Measurements from ENCODE around the gene TLE6. TPM values are rescaled to one million over a fixed set of nuclear protein-coding genes. Genes with fewer than 3 reads are reported as not detected.

The TLE6 gene
- total and polyA plus RNA-seq, 2 donors (not counting 3 experiments of a cell fraction or from before 2014, with no cell fraction given) = 1.6 to 1.9 TPM

DNA sequence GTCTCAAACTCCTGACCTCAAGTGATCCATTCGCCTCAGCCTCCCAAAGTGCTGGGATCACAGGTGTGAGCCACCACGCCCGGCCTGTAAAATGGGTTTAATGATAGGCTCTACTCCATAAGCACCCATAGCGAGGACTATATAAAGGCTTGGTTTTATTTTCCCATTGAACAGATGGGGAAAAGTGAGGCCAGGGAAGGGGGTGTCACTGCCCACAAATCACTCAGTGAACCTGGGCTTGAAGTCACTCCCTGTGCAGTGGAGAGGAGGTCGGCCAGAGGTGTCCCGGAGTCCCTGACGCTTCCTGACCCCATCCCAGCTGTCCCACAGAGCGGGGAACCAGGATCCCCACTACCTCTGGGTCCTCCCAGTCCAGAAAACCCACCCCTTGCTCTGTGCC lies 36.8 kb downstream of the TLE6 start:
- CTCF ChIA-PET = interaction anchor here (1.2 to 2.9 kb wide), 2 partner anchors 9 to 51 kb away, joined by 4 to 10 read pairs; no protein-coding TSS in a partner anchor
- Histone ChIP-seq H4K20me1 (replicated peaks; ENCODE audit: control insufficient read depth, extremely low read depth, insufficient read depth, low read length) (no peaks in the 10 kb centered on the region), H3K27me3 (ENCODE audit: control insufficient read depth in 2 of 2, insufficient read depth in 2 of 2, low read length in 2 of 2) (no peaks in the 10 kb centered on the region), H2AFZ (ENCODE audit: low read depth, low read length) (no peak overlapping the region), H3K9me1 (replicated peaks; ENCODE audit: control insufficient read depth, extremely low read depth, insufficient read depth, low read length) (no peaks in the 10 kb centered on the region), H3K9me3 (replicated peaks; ENCODE audit: control insufficient read depth, insufficient read depth, low read length) (no peaks in the 10 kb centered on the region), H3K4me2 (ENCODE audit: insufficient read depth, low read length) (no peak overlapping the region), H3K4me1 (ENCODE audit: control insufficient read depth, extremely low read depth, insufficient read depth, low read length) (no peaks in the 10 kb centered on the region), H3K36me3 (ENCODE audit: control insufficient read depth in 2 of 2, extremely low read depth in 1 of 2, insufficient read depth in 2 of 2, low read length in 2 of 2) (peaks cover 0 to 32% of the 10 kb centered on the region in 2 experiments), H3K79me2 (ENCODE audit: control insufficient read depth, insufficient read depth, low read length) (no peaks in the 10 kb centered on the region), H3K27ac (ENCODE audit: insufficient read depth, low read depth, low read length) (no peak overlapping the region), H3K9ac (replicated peaks; ENCODE audit: extremely low read depth, insufficient read depth, low read length) (no peak overlapping the region), H3K4me3 (replicated peaks in 1 of 3; ENCODE audit: insufficient read depth in 1 of 3, low read depth in 1 of 3, low read length in 3 of 3) (no peak overlapping the region)
- POLR2A ChIA-PET = no interaction called here
- FAIRE-seq = no peak
- dilution Hi-C loops (cut with MboI; ENCODE audit: extremely low pct_ligation_motif_present, low sequenced_read_pairs) = no loop called here
- TF ChIP-seq POLR2A (IDR thresholded peaks at IDR 0.05; ENCODE audit: low read depth, low read length) (no peak), JUN (IDR thresholded peaks at IDR 0.05; ENCODE audit: borderline replicate concordance, insufficient read depth, insufficient read length, low read depth) (no peak), EZH2 (IDR thresholded peaks at IDR 0.05; ENCODE audit: borderline replicate concordance, low read depth, low read length, severe bottlenecking) (no peak), FOS (IDR thresholded peaks at IDR 0.05; ENCODE audit: borderline replicate concordance, insufficient read depth, low read length) (no peak), MYC (IDR thresholded peaks at IDR 0.05; ENCODE audit: low read depth, low read length) (no peak), POLR2AphosphoS5 (IDR thresholded peaks at IDR 0.05; ENCODE audit: insufficient read depth, low read depth, low read length) (no peak), GATA2 (IDR thresholded peaks at IDR 0.05; ENCODE audit: insufficient read depth, insufficient read length, low read depth, low read length) (no peak)
- TF ChIP-seq, protein P1, sequence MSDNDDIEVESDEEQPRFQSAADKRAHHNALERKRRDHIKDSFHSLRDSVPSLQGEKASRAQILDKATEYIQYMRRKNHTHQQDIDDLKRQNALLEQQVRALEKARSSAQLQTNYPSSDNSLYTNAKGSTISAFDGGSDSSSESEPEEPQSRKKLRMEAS (IDR thresholded peaks at IDR 0.05; ENCODE audit: insufficient read depth, insufficient read length) = no peak
- TF ChIP-seq, protein P2, sequence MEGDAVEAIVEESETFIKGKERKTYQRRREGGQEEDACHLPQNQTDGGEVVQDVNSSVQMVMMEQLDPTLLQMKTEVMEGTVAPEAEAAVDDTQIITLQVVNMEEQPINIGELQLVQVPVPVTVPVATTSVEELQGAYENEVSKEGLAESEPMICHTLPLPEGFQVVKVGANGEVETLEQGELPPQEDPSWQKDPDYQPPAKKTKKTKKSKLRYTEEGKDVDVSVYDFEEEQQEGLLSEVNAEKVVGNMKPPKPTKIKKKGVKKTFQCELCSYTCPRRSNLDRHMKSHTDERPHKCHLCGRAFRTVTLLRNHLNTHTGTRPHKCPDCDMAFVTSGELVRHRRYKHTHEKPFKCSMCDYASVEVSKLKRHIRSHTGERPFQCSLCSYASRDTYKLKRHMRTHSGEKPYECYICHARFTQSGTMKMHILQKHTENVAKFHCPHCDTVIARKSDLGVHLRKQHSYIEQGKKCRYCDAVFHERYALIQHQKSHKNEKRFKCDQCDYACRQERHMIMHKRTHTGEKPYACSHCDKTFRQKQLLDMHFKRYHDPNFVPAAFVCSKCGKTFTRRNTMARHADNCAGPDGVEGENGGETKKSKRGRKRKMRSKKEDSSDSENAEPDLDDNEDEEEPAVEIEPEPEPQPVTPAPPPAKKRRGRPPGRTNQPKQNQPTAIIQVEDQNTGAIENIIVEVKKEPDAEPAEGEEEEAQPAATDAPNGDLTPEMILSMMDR (IDR thresholded peaks at IDR 0.05; ENCODE audit: extremely low read depth in 1 of 2, insufficient read depth in 1 of 2, low read depth in 1 of 2, low read length in 2 of 2) = no peak
- intact Hi-C loops (cut with micrococcal nuclease) = no loop called here
- no peak for DNase-seq (ENCODE audit: low read depth, low spot score)
- BruUV-seq (replicated peaks) = no TSS peak

All from endothelial cell of umbilical vein (primary cell).